GM19193 (cell line): ENCODE measurements around the gene ACVR1.

Experiments used
- POLR2A ChIP-seq: IDR thresholded peaks from 4 replicates; pipeline ENCODE4 v1.6.1; 2011; ENCODE audit not compliant: insufficient read depth, insufficient read length; ENCODE audit errors: extremely low read depth

The ACVR1 gene

GRCh38 chr2:157874997-157875640, 1.0 kb downstream of the ACVR1 start:
- no peak for TF ChIP-seq POLR2A

DNA sequence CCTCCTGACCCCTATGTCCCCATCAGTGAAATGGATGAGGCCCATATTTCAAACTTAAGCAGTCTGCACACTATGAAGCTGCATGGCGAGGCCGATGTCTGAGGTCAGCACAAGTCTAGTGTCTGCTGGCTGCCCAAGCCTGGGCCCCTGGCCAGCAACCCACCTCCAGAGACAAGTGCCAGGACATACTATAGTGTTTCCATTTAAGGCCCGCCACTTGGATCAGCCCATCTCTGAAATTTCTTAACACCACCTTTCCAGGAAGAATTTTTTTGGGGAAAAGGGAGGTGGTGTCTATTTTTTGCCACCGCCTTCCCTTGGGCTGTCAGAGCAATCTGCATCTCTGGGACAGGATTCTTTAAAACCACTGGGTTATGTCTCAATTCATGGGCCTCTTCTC, 1.8 kb downstream of the ACVR1 start:
- no peak for TF ChIP-seq POLR2A

DNA sequence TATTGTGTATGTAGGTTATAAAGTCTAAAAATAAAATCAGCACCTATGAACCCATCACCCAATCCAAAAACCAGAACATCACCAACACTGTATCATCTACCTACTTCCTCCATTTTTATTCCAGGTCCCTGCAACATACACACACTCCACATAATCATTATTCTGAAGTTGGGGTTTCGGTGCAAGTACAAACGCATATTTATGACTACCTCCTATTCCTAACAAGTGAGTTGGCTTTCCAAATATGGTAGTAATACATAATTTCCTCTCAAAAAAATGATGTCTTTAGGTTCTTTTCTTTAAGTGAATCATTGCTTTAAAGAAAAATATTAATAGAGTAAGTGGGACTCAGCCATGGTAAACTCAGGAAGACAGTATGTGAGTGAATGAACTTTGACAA, 3.3 kb downstream of the ACVR1 start:
- TF ChIP-seq POLR2A, result no peak

DNA sequence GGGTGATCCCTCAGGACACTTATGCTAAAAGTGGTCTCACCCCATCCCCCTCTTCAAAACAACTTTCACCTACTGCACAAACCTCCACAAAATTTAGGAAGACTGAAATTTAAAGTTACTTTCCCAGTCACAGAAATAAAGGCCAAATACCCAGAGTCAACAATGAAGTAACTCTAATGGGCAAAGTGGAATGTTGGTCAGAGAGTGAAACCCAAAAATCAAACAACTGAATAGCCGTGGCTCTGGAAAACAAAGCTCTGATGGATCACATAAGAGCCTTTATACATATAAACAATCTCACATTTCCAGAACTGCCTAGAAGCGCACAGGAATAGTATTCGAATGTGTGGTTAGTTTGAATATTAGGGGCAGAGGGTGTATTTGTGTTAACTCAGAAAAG, 4.7 kb downstream of the ACVR1 start:
- no peak for TF ChIP-seq POLR2A

- TF ChIP-seq POLR2A, result no peak
These were observed 7.1 kb downstream of the ACVR1 start for GRCh38 chr2:157868993-157869392.

DNA sequence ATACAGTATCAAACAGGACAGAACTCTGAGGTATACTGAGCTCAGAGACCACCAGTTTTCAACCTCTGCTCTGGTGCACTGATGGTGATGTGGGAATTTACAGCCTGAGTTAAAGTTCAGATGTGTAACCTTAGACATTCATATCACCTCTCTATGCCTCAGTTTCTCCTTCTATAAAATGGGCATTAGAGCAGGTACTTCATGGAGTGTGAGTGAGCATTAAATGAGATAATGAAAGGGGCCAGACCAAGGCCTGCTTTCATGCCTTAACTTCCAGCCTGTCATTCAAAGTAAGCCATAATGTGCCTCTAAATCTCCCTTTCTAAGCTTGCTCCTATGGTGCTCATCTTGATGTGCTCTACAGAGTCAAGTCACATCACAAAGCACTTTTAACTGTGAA, 8.4 kb downstream of the ACVR1 start:
- no peak for TF ChIP-seq POLR2A

DNA sequence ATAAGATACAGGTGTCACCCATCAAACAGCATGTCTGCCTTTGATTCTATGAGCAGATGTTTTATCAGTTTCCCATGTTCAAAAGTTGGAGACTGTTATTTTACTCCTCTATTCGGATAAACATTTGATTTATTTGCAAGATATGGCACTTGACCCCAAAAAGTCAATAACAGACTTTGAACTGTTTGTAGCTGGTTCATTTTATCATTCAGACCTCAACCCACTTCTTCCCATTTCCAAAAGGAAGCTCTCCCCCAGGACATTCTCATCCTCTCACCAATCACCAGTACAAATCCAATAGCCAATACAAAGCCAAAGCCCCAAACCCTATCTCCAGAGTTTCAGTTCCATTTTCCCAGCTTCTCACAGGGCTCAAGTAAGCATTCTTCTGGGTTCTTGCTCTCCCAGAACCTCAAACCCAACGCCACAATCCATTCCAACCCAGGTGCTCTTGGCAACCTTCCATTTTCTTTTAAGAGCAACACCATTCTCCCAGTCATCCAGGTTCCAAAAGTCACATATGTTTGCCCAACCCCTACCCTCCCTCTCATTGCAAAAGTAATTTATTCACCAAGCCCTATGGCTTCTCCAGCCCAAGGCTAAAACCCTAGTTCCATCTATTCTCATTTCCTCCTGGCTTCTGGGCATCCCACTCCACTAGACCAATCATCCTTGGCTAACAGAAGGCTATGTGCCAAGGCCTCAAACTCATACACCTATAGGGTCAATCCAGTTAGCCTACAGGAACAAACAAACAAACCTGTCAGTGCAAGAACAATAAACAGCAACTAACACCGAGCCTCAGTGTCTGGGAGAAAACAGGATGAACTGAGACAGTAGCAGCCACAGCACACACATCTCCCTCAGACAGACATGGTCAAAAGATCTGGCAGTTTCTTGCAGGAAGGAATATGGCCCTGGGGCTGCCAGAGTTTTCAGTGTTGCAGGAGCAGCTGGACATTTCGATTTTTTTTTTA, 9.2 kb downstream of the ACVR1 start:
- no peak for TF ChIP-seq POLR2A

DNA sequence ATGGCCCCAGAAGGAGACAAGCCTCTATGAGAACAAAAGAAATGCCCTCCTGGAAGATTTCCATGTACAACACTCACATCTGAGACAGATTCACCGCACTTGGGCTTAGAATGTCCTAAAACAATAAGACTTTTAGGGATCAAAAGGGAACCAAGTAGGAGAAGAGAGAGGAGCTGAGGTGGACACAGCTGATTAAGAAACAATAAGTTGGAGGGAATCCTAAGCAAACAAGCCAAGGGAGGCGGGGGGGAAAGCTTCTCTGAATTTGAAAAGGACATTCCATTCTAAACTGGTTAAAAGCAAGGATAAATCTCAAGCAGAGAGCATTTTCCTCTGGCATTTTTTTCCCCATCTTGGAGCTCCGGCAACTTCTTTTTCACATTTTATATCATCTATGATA, 9.9 kb downstream of the ACVR1 start:
- TF ChIP-seq POLR2A, result no peak

DNA sequence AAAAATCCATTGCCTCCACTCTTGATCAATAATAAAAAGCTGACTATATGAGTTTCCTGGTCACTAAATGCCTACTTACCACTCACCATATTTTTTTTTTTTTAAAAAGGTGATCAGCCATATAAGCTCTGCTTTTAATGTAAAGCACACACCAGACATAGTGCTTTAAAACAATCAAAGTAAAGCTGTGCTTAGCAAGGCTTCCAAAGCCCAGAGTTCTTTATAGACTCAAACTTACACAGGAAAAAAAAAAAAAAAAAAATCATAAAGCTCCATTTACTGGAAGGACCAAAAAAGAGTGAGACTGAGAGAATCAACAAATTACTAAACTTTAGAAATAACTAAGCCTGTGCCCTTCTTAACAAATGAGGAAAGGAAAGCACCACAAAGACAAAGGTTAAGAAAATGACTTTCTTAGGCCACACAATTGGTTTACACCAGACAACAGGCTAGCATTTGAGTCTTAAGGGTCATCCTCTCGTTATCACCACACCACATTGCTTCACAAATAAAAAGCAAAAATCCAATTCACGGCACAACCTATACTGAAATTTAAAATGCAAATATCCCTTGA, 11.2 kb downstream of the ACVR1 start:
- TF ChIP-seq POLR2A, result no peak

- TF ChIP-seq POLR2A, result no peak
These were observed 17.3 kb downstream of the ACVR1 start for GRCh38 chr2:157858846-157859245.

GRCh38 chr2:157857881-157858280, 18.2 kb downstream of the ACVR1 start:
- no peak for TF ChIP-seq POLR2A

DNA sequence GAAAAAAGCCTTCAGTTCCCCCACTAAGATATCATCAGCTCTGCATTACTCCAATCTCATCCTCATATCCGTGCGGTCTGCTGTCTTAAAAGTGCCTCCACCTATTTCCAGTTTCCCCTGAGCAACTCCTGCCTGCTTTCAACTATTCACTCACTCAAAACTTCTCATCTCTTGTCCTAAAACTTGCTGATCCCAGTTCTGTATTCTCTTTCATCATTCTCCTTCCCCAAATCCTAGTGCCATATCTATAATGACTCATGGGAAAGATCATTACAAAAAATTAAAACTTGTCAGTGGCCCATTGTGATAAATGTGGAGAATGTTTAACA, 20.0 kb downstream of the ACVR1 start:
- no peak for TF ChIP-seq POLR2A

- no peak for TF ChIP-seq POLR2A
These were observed 22.3 kb downstream of the ACVR1 start for GRCh38 chr2:157853820-157854219.

DNA sequence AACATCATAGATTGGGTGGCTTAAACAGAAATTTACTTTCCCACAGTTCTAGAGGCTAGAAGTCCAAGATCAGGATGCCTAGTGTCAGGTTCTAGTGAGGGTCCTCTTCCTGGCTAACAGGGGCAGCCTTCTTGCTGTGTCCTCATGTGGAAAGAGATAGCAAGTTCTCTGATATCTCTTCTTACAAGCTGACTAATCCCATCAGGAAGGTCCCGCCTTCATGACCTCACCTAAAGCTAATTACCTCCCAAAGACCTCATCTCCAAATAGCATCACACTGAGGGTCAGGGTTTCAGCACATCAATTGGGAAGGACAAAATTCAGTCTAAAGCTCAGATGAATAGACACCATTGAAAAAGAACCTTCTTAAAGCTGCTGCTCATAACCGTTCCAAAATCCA, 22.9 kb downstream of the ACVR1 start:
- TF ChIP-seq POLR2A, result no peak

DNA sequence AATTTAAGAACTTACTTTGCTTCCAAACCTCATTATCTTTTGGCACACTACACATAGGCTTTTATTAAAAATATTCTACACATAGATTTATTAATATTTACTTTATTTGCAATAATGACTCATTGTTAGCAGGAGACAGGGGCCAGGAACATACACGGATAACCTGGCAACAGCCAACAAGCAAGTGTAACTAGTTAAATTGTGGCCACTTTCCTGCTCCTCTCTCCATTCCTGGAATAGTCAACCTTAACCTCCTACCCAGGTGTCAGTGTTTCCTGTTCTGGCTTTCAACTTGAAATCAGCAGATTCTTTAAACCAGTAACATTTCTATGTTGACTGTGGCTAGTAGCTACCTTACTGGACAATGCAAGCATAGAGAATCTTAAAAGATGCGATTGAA, 26.5 kb downstream of the ACVR1 start:
- TF ChIP-seq POLR2A, result no peak

DNA sequence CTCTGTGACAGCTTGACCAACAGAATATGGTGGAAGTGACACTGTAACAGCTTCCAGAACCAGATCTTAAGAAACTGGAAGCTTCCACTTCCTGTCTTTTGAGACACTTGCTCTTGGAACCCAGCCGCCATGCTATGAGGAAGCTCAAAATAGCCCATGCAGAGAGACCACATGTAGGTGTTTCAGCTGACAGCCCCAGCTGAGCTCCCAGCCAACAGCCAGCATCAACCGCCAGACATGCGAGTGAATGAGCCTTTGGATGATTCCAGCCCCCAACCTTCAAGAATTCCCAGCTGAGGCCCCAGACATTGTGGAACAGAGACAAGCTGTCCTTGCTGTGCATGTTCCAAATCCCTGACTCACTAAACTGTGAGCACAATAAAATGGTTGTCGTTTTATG, 27.9 kb downstream of the ACVR1 start:
- no peak for TF ChIP-seq POLR2A

- TF ChIP-seq POLR2A, result no peak
These were observed 31.0 kb downstream of the ACVR1 start for GRCh38 chr2:157845081-157845480.

GRCh38 chr2:157843935-157844334, 32.2 kb downstream of the ACVR1 start:
- no peak for TF ChIP-seq POLR2A
